CD4-positive, CD25-positive, alpha-beta regulatory T cell (primary cell): ENCODE results near the gene VSX1. TPM values are rescaled to one million over a fixed set of nuclear protein-coding genes. Genes with fewer than 3 reads are reported as not detected.

ENCODE experiments used
- ATAC-seq, 2 donors: fragments of 150-1000 bp; cut with Tn5 transposase; one replicate each; pipeline ENCODE4 v1.10.0; 2021; ENCODE audit warnings: low read depth in 2 of 2, moderate number of reproducible peaks in 2 of 2, moderate library complexity in 1 of 2
- DNase-seq, 3 donors: peaks; one replicate each; pipeline versions ENCODE4 v3.0.0 to v3.0.0-alpha.2; 2012 to 2022; ENCODE audit warnings: mixed read lengths in 1 of 3
- H3K27ac ChIP-seq: one replicate; pipeline ENCODE4 v1.7.0; 2013; ENCODE audit warnings: mild to moderate bottlenecking, low read length; ENCODE audit not compliant: insufficient read depth, poor library complexity, severe bottlenecking
- H3K27me3 ChIP-seq: one replicate; pipeline ENCODE4 v1.7.0; 2013; ENCODE audit warnings: low read length; ENCODE audit not compliant: control insufficient read depth, insufficient read depth
- H3K36me3 ChIP-seq: one replicate; pipeline ENCODE4 v1.7.0; 2013; ENCODE audit warnings: mild to moderate bottlenecking, low read length, moderate library complexity; ENCODE audit not compliant: control insufficient read depth, insufficient read depth
- H3K4me1 ChIP-seq: 2 replicates; pipeline ENCODE4 v1.7.0; 2013; ENCODE audit warnings: mild to moderate bottlenecking, low read length; ENCODE audit not compliant: insufficient read depth, control insufficient read depth, poor library complexity, severe bottlenecking
- H3K4me3 ChIP-seq: one replicate; pipeline ENCODE4 v1.7.0; 2013; ENCODE audit warnings: low read depth, mild to moderate bottlenecking, low read length, moderate library complexity
- H3K9me3 ChIP-seq, 2 experiments: 1 replicate in 1 of 2; 2 replicates in 1 of 2; pipeline ENCODE4 v1.7.0; 2013; ENCODE audit warnings: low read length in 2 of 2, mild to moderate bottlenecking in 1 of 2, moderate library complexity in 1 of 2; ENCODE audit not compliant: control insufficient read depth in 2 of 2
- H3K27ac Mint-ChIP-seq, 3 donors: one replicate each; pipeline ENCODE4 v1.8.0; 2020 to 2022; ENCODE audit warnings: mild to moderate bottlenecking in 3 of 3, mixed read lengths in 3 of 3, moderate library complexity in 2 of 3
- H3K27me3 Mint-ChIP-seq: one replicate; pipeline ENCODE4 v1.8.0; 2022; ENCODE audit warnings: mild to moderate bottlenecking, mixed read lengths
- H3K36me3 Mint-ChIP-seq: one replicate; pipeline ENCODE4 v1.8.0; 2020; ENCODE audit warnings: mixed read lengths
- H3K4me1 Mint-ChIP-seq, 4 donors: one replicate each; pipeline ENCODE4 v1.8.0; 2020 to 2022; ENCODE audit warnings: mixed read lengths in 4 of 4, mild to moderate bottlenecking in 1 of 4
- H3K4me3 Mint-ChIP-seq, 4 donors: one replicate each; pipeline ENCODE4 v1.8.0; 2020 to 2022; ENCODE audit warnings: mild to moderate bottlenecking in 4 of 4, mixed read lengths in 4 of 4, moderate library complexity in 3 of 4
- H3K9me3 Mint-ChIP-seq, 7 donors: one replicate each; pipeline ENCODE4 v1.8.0; 2020 to 2022; ENCODE audit warnings: mixed read lengths in 7 of 7, mild to moderate bottlenecking in 3 of 7, moderate library complexity in 2 of 7
- polyA plus RNA-seq, 4 donors: library from polyadenylated mRNA; unstranded; fragments of 300-500 nt; fragmentation: Illumina TruSeq; gene quantifications; one replicate each; pipeline ENCODE4 v1.2.3, GENCODE V29; 2021
- total RNA-seq: library from RNA; stranded (reverse); gene quantifications from one replicate; pipeline ENCODE4 v1.2.3, GENCODE V29; 2022

The VSX1 gene
- total and polyA plus RNA-seq, 5 donors from 2014 or later = not detected

- Mint-ChIP-seq H3K4me3 (peak overlapping the region in 3 of 4 donors; percentile 79 to 89 (median 81)), H3K4me1 (peaks cover 4 to 57% (median 19%) of the 10 kb centered on the region in 4 donors), H3K27me3 (no peaks in the 10 kb centered on the region), H3K9me3 (no peaks in the 10 kb centered on the region), H3K36me3 (no peaks in the 10 kb centered on the region), H3K27ac (peak overlapping the region; percentile 90 to 99 (median 98))
- DNase-seq = peak; percentile 7 to 82 (median 58)
- Histone ChIP-seq H3K27me3 (no peaks in the 10 kb centered on the region), H3K36me3 (peaks cover 19% of the 10 kb centered on the region), H3K4me3 (no peak overlapping the region), H3K9me3 (no peaks in the 10 kb centered on the region), H3K4me1 (peaks cover 34% of the 10 kb centered on the region), H3K27ac (peak overlapping the region; percentile 84)
- peak; percentile 77 to 84 for ATAC-seq
Measured at GRCh38 chr20:25042531-25043498, 39.1 kb downstream of the VSX1 start.

DNA sequence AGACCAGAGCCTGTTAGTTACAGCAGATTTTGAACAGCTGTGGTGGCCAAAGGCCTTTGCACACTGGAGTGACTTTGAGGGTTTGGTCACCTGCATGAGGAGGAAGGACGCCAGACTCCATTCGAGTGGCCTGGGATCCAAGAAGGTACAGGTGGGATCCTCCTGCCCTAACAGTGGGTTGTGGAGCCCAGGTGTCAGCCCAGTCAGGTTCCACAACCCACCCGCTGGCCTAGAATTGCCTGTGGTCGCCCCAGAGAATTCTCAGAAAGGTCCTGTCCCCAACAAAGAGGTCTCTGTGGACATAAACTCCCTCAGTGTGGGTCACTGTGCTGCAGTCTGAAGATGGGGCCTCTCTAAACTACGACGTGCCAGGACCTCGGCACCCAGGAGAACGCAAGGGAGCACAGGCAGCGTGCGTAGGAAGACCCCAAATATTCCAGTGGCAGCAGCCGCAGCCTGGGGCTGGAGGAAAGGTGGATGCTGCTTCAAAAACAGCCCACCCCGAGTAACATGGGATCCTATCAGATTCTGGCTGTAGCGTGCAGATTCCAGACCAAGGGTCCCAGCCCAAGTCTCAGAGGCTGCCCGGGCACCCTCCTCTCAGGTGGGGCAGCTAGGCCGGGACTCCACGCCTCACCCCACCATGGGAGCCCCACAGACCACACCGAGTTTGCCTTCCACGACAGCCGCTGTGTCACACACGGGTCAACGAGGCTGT lies 40.0 kb downstream of the VSX1 start:
- H3K4me3 Mint-ChIP-seq = no peak overlapping the region
- no peaks in the 10 kb centered on the region for H3K9me3 Mint-ChIP-seq
- Histone ChIP-seq H3K36me3 (peaks cover 11% of the 10 kb centered on the region), H3K9me3 (no peaks in the 10 kb centered on the region), H3K27ac (peak overlapping the region; percentile 84), H3K27me3 (no peaks in the 10 kb centered on the region), H3K4me1 (peaks cover 43% of the 10 kb centered on the region), H3K4me3 (no peak overlapping the region)
- H3K36me3 Mint-ChIP-seq = no peaks in the 10 kb centered on the region
- ATAC-seq (no peak), DNase-seq (no peak)
- peak overlapping the region; percentile 87 to 99 (median 98) for H3K27ac Mint-ChIP-seq
- no peaks in the 10 kb centered on the region for H3K27me3 Mint-ChIP-seq
- H3K4me1 Mint-ChIP-seq = peaks cover 6 to 64% (median 26%) of the 10 kb centered on the region in 4 donors

- Histone ChIP-seq H3K9me3 (no peaks in the 10 kb centered on the region), H3K27me3 (no peaks in the 10 kb centered on the region), H3K4me1 (peaks cover 58% of the 10 kb centered on the region), H3K36me3 (peaks cover 2% of the 10 kb centered on the region), H3K4me3 (no peak overlapping the region), H3K27ac (peak overlapping the region; percentile 43)
- no peaks in the 10 kb centered on the region for H3K27me3 Mint-ChIP-seq
- H3K4me1 Mint-ChIP-seq = peaks cover 17 to 78% (median 40%) of the 10 kb centered on the region in 4 donors
- peak overlapping the region; percentile 26 to 98 (median 90) for H3K27ac Mint-ChIP-seq
- no peaks in the 10 kb centered on the region for H3K9me3 Mint-ChIP-seq
- H3K36me3 Mint-ChIP-seq = no peaks in the 10 kb centered on the region
- no peak overlapping the region for H3K4me3 Mint-ChIP-seq
- DNase-seq (no peak), ATAC-seq (no peak)
Measured at GRCh38 chr20:25040438-25040831, 41.5 kb downstream of the VSX1 start.

- DNase-seq (no peak), ATAC-seq (no peak)
- H3K27me3 Mint-ChIP-seq = no peaks in the 10 kb centered on the region
- H3K4me3 ChIP-seq = no peak overlapping the region
- H3K4me1 Mint-ChIP-seq = peaks cover 17 to 80% (median 43%) of the 10 kb centered on the region in 4 donors
- no peaks in the 10 kb centered on the region for H3K9me3 ChIP-seq
- H3K27ac Mint-ChIP-seq = peak overlapping the region; percentile 26 to 98 (median 85)
- H3K36me3 ChIP-seq = peaks cover 2% of the 10 kb centered on the region
- H3K4me3 Mint-ChIP-seq = no peak overlapping the region
- H3K27me3 ChIP-seq = no peaks in the 10 kb centered on the region
- H3K9me3 Mint-ChIP-seq = no peaks in the 10 kb centered on the region
- peak overlapping the region; percentile 47 for H3K27ac ChIP-seq
- peaks cover 58% of the 10 kb centered on the region for H3K4me1 ChIP-seq
- no peaks in the 10 kb centered on the region for H3K36me3 Mint-ChIP-seq
Measured at GRCh38 chr20:25039697-25040437, 42.1 kb downstream of the VSX1 start.

DNA sequence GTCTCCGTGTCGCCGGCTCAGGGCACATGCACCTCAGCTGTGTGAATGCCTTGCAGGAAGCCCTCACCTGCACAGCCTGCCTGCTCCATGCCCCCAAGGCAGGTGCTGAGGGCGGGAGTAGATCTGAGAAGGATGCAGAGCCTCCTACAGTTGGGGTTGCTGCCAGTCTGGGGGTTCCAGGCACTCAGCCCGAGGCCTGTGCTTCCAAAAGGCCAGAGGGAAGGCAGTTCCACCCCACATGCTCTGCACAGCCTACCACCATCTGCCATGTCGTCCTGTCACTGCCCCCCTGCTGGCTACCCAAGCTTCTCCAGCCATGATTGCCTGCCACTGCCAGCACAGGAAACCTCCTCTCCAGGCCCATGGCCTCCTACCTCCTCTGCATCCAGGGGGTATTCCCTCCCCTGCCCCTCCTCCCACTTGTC lies 43.3 kb downstream of the VSX1 start:
- Histone ChIP-seq H3K27ac (peak overlapping the region; percentile 47), H3K4me1 (peaks cover 58% of the 10 kb centered on the region), H3K27me3 (no peaks in the 10 kb centered on the region), H3K36me3 (peaks cover 2% of the 10 kb centered on the region), H3K4me3 (no peak overlapping the region), H3K9me3 (no peaks in the 10 kb centered on the region)
- peaks cover 17 to 77% (median 43%) of the 10 kb centered on the region in 4 donors for H3K4me1 Mint-ChIP-seq
- H3K27me3 Mint-ChIP-seq = no peaks in the 10 kb centered on the region
- peak overlapping the region; percentile 48 to 98 (median 93) for H3K27ac Mint-ChIP-seq
- H3K9me3 Mint-ChIP-seq = no peaks in the 10 kb centered on the region
- ATAC-seq (no peak), DNase-seq (no peak)
- H3K36me3 Mint-ChIP-seq = no peaks in the 10 kb centered on the region
- no peak overlapping the region for H3K4me3 Mint-ChIP-seq

DNA sequence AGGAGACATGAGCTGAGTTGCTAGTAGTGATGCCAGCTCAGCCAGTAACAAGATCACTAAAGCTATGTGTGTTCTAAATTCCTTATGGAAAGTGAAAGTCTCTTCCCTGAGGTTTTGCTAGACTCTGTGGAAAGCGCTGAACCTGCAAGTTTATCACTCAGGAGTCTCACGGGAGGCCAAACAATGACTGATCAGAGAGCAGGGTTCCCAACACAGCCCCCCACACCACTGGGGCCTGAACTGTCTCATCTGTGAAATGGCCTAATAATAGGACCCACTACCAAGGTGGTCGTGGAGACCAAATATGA lies 43.9 kb downstream of the VSX1 start:
- ATAC-seq (no peak), DNase-seq (no peak)
- peak overlapping the region; percentile 93 to 98 (median 95) for H3K27ac Mint-ChIP-seq
- Histone ChIP-seq H3K36me3 (peaks cover 2% of the 10 kb centered on the region), H3K27ac (peak overlapping the region; percentile 47), H3K4me3 (no peak overlapping the region), H3K27me3 (no peaks in the 10 kb centered on the region), H3K4me1 (peaks cover 53% of the 10 kb centered on the region), H3K9me3 (no peaks in the 10 kb centered on the region)
- H3K4me3 Mint-ChIP-seq = peak overlapping the region in 3 of 4 donors; percentile 26 to 64 (median 31)
- H3K36me3 Mint-ChIP-seq = no peaks in the 10 kb centered on the region
- peaks cover 17 to 76% (median 43%) of the 10 kb centered on the region in 4 donors for H3K4me1 Mint-ChIP-seq
- no peaks in the 10 kb centered on the region for H3K9me3 Mint-ChIP-seq
- no peaks in the 10 kb centered on the region for H3K27me3 Mint-ChIP-seq
